HCT116 (cell line): ENCODE results near the gene ACTL7B. TPM values are rescaled to one million over a fixed set of nuclear protein-coding genes. Genes with fewer than 3 reads are reported as not detected.

Experiments used
- ATAC-seq: fragments of 200-7000 bp; cut with Tn5 transposase; 2 replicates; pipeline ENCODE4 v1.9.1; 2020; ENCODE audit warnings: mild to moderate bottlenecking, moderate library complexity
- BruUV-seq: library from RNA; stranded (reverse); fragments of 400-500 nt; replicated peaks from 2 replicates; lab custom pipeline; 2021; lab: Mats Ljungman, UMichigan
- CTCF ChIA-PET: fragments of 300-600 bp; sonication (Branson Sonifier 250); formaldehyde crosslinking; loops from one replicate; lab custom pipeline; 2021; ENCODE audit warnings: antibody characterized with exemption; lab: Charles Lee
- POLR2A ChIA-PET: fragments of 300-600, 350-600 bp; sonication (Branson Sonifier 250); formaldehyde crosslinking; loops from one replicate; lab custom pipeline; 2021; ENCODE audit warnings: antibody characterized with exemption; lab: Charles Lee
- RAD21 ChIA-PET, 2 experiments: fragments of 300-600 bp; sonication (Branson Sonifier 250); formaldehyde crosslinking; loops; one replicate each; lab custom pipeline; 2023; ENCODE audit warnings: low total read pairs in 2 of 2; ENCODE audit not compliant: uncharacterized antibody in 2 of 2, unreplicated experiment in 2 of 2, low non-redundant PET in 1 of 2; lab: Charles Lee
- DNase-seq: peaks from one replicate; pipeline ENCODE4 v3.0.0-alpha.2; 2010; ENCODE audit warnings: low read depth, low spot score
- H2AFZ ChIP-seq: fragments of 200-600 bp; shearing (Covaris generic), sonication (generic); 2 replicates; pipeline ENCODE4 v1.6.1; 2017; ENCODE audit warnings: low read depth, mixed run types, mixed read lengths, antibody characterized with exemption, low read length; ENCODE audit not compliant: poor library complexity, severe bottlenecking
- H3K27ac ChIP-seq: 2 replicates; pipeline ENCODE4 v1.5.1; 2012; ENCODE audit warnings: low read depth, low read length
- H3K27me3 ChIP-seq: fragments of 200-600 bp; sonication (generic); 2 replicates; pipeline ENCODE4 v1.6.1; 2016; ENCODE audit warnings: mixed run types, low read length, mixed read lengths; ENCODE audit not compliant: insufficient read depth
- H3K36me3 ChIP-seq, 2 experiments: fragments of 200-500 bp in 1 of 2; fragments of 200-600 bp in 1 of 2; sonication (Bioruptor generic) in 1 of 2; sonication (generic) in 1 of 2; 2 replicates each; pipeline versions ENCODE4 v1.5.1 to v1.6.1; 2014 to 2016; ENCODE audit warnings: low read length in 2 of 2, inconsistent platforms in 1 of 2, mixed read lengths in 1 of 2, mixed run types in 1 of 2; ENCODE audit not compliant: insufficient read depth in 2 of 2, control insufficient read depth in 1 of 2
- H3K4me1 ChIP-seq, 2 experiments: fragments of 200-600 bp in 1 of 2; sonication (generic) in 1 of 2; 2 replicates each; pipeline versions ENCODE4 v1.5.1 to v1.6.1; 2012 to 2017; ENCODE audit warnings: low read length in 2 of 2, inconsistent platforms in 1 of 2, mild to moderate bottlenecking in 1 of 2, mixed read lengths in 1 of 2, mixed run types in 1 of 2, moderate library complexity in 1 of 2; ENCODE audit not compliant: insufficient read depth in 2 of 2, control insufficient read depth in 1 of 2
- H3K4me2 ChIP-seq: fragments of 200-600 bp; sonication (generic); 2 replicates; pipeline ENCODE4 v1.6.1; 2017; ENCODE audit warnings: mixed run types, low read length, mixed read lengths
- H3K4me3 ChIP-seq, 2 experiments: fragments of 200-600 bp in 1 of 2; sonication (generic) in 1 of 2; replicated peaks in 1 of 2; 2 replicates each; pipeline ENCODE4 v1.5.1; 2011 to 2016; ENCODE audit warnings: low read length in 2 of 2, control low read depth in 1 of 2, low read depth in 1 of 2, mild to moderate bottlenecking in 1 of 2, mixed read lengths in 1 of 2, mixed run types in 1 of 2
- H3K79me2 ChIP-seq: fragments of 200-600 bp; sonication (generic); 2 replicates; pipeline ENCODE4 v1.6.1; 2017; ENCODE audit warnings: mild to moderate bottlenecking, mixed run types, low read length, moderate library complexity, mixed read lengths; ENCODE audit not compliant: insufficient read depth
- H3K9ac ChIP-seq: fragments of 200-600 bp; sonication (generic); 2 replicates; pipeline ENCODE4 v1.6.1; 2016; ENCODE audit warnings: low read length, mixed read lengths
- H3K9me2 ChIP-seq: fragments of 200-600 bp; sonication (generic), shearing (Covaris generic); 2 replicates; pipeline ENCODE4 v1.6.1; 2017; ENCODE audit warnings: mixed run types, mild to moderate bottlenecking, moderate library complexity; ENCODE audit not compliant: insufficient read depth
- H3K9me3 ChIP-seq, 2 experiments: fragments of 200-500 bp in 1 of 2; fragments of 200-600 bp in 1 of 2; sonication (Bioruptor generic) in 1 of 2; sonication (generic) in 1 of 2; 2 replicates each; pipeline ENCODE4 v1.6.1; 2014 to 2017; ENCODE audit warnings: low read length in 2 of 2, mixed read lengths in 2 of 2, inconsistent platforms in 1 of 2, low read depth in 1 of 2, mild to moderate bottlenecking in 1 of 2, mixed run types in 1 of 2, moderate library complexity in 1 of 2; ENCODE audit not compliant: control insufficient read depth in 1 of 2, insufficient read depth in 1 of 2
- H4K20me1 ChIP-seq: fragments of 200-600 bp; sonication (generic), shearing (Covaris generic); 2 replicates; pipeline ENCODE4 v1.6.1; 2017; ENCODE audit warnings: mixed run types, mild to moderate bottlenecking, moderate library complexity; ENCODE audit not compliant: insufficient read depth
- CEBPB ChIP-seq: IDR thresholded peaks from 2 replicates; pipeline ENCODE4 v1.6.1; 2012; ENCODE audit warnings: low read depth
- CTCF ChIP-seq, 3 experiments: fragments of 200-600 bp in 1 of 3; sonication (generic) in 1 of 3; IDR thresholded peaks in 2 of 3; conservative IDR thresholded peaks in 1 of 3; 2 replicates each; pipeline ENCODE4 v1.5.1; 2012 to 2017; ENCODE audit warnings: low read depth in 2 of 3, low read length in 2 of 3, antibody characterized with exemption in 1 of 3, borderline replicate concordance in 1 of 3, control low read depth in 1 of 3, mild to moderate bottlenecking in 1 of 3, mixed read lengths in 1 of 3, mixed run types in 1 of 3, moderate library complexity in 1 of 3; ENCODE audit not compliant: insufficient read depth in 1 of 3
- EGR1 ChIP-seq: IDR thresholded peaks from 2 replicates; pipeline ENCODE4 v1.6.1; 2012; ENCODE audit warnings: low read depth
- ELF1 ChIP-seq: IDR thresholded peaks from 2 replicates; pipeline ENCODE4 v1.6.1; 2012; ENCODE audit warnings: low read depth, borderline replicate concordance
- EZH2 ChIP-seq: fragments of 200-600 bp; sonication (generic); IDR thresholded peaks from 2 replicates; pipeline ENCODE4 v1.6.1; 2017; ENCODE audit warnings: antibody characterized with exemption, mixed run types
- EZH2phosphoT487 ChIP-seq: fragments of 200-600 bp; IDR thresholded peaks from 2 replicates; pipeline ENCODE4 v1.6.1; 2018; ENCODE audit warnings: antibody characterized with exemption, borderline replicate concordance
- RAD21 ChIP-seq: IDR thresholded peaks from 2 replicates; pipeline ENCODE4 v1.6.1; 2012; ENCODE audit warnings: low read depth, mild to moderate bottlenecking
- SIN3A ChIP-seq: IDR thresholded peaks from 2 replicates; pipeline ENCODE4 v1.6.1; 2012; ENCODE audit warnings: low read depth
- YY1 ChIP-seq: IDR thresholded peaks from 2 replicates; pipeline ENCODE4 v1.6.1; 2011; ENCODE audit warnings: low read length, low read depth, moderate library complexity, mild to moderate bottlenecking; ENCODE audit not compliant: insufficient replicate concordance; ENCODE audit errors: extremely low read depth
- ZNF274 ChIP-seq: fragments of 200-500 bp; sonication (Bioruptor generic); IDR thresholded peaks from 2 replicates; pipeline ENCODE4 v1.6.1; 2014; ENCODE audit warnings: mild to moderate bottlenecking, low read depth, low read length, inconsistent platforms
- intact Hi-C: fragments of 100-400 bp; cut with micrococcal nuclease; formaldehyde crosslinking; loops from 2 replicates; pipeline ENCODE4 v1.10.0; 2022
- total RNA-seq: library from RNA; stranded (reverse); gene quantifications from one replicate; pipeline ENCODE4 v1.2.1, GENCODE V29; 2021; ENCODE audit not compliant: unreplicated experiment

ACTL7B gene
- total RNA-seq, 1 experiment from 2014 or later = not detected

- Histone ChIP-seq H3K9me3 (no peaks in the 10 kb centered on the region), H3K9ac (no peak overlapping the region), H3K27ac (no peak overlapping the region), H3K4me2 (no peak overlapping the region), H3K27me3 (no peaks in the 10 kb centered on the region), H3K9me2 (no peaks in the 10 kb centered on the region), H3K4me1 (no peaks in the 10 kb centered on the region), H3K79me2 (no peaks in the 10 kb centered on the region), H2AFZ (no peak overlapping the region), H3K4me3 (no peak overlapping the region)
- BruUV-seq = no TSS peak
- RAD21 ChIA-PET = no interaction called here
- CTCF ChIA-PET = interaction anchor here (0.9 to 1.1 kb wide), 2 partner anchors 102 to 550 kb away, joined by 3 to 4 read pairs; no protein-coding TSS in a partner anchor
- POLR2A ChIA-PET = no interaction called here
- ATAC-seq (no peak), DNase-seq (no peak)
- intact Hi-C loops = loop anchor here (5.0 to 10.0 kb wide), 2 partner anchors 473 to 550 kb away; partner anchors contain the start of gene EPB41L4B
- TF ChIP-seq CTCF (IDR thresholded peaks at IDR 0.05 in 2 of 3, conservative IDR thresholded peaks at IDR 0.05 in 1 of 3; ENCODE audit: borderline replicate concordance in 1 of 3, insufficient read depth in 1 of 3, low read depth in 2 of 3, low read length in 2 of 3) = no peak
- TF ChIP-seq YY1 = no peak
- no peak for TF ChIP-seq EZH2
- TF ChIP-seq ZNF274 = no peak
- TF ChIP-seq EZH2phosphoT487 = no peak
- TF ChIP-seq ELF1 = no peak
- TF ChIP-seq EGR1 = no peak
- no peak for TF ChIP-seq CEBPB
- TF ChIP-seq RAD21 = no peak
- no peak for TF ChIP-seq SIN3A
- TF ChIP-seq, all 23 proteins: peak for 0
- H4K20me1 ChIP-seq = no peaks in the 10 kb centered on the region
- H3K36me3 ChIP-seq = no peaks in the 10 kb centered on the region
These were observed 3.7 kb downstream of the ACTL7B start for GRCh38 chr9:108852079-108852478.
